AG04450 (cell line): ENCODE measurements around the gene CAND1. TPM values are rescaled to one million over a fixed set of nuclear protein-coding genes. Genes with fewer than 3 reads are reported as not detected.
"Not testable (repeated sequence)": the region's sequence is repeated elsewhere in the genome, so short reads cannot be mapped to it uniquely, and the experiment has no call there.

Source experiments
- CTCF ChIA-PET: fragments of 300-600, 350-600 bp; formaldehyde crosslinking; extraction: SDS; loops from one replicate; lab custom pipeline; 2022; ENCODE audit warnings: antibody characterized with exemption, inconsistent platforms; lab: Charles Lee
- POLR2A ChIA-PET: fragments of 350-600 bp; formaldehyde crosslinking; extraction: SDS; loops from one replicate; lab custom pipeline; 2021; ENCODE audit warnings: antibody characterized with exemption, inconsistent platforms; lab: Yijun Ruan, JAX
- DNase-seq: peaks from one replicate; pipeline ENCODE4 v3.0.0-alpha.2; 2011; ENCODE audit warnings: low read depth, low spot score
- H3K27ac ChIP-seq: one replicate; pipeline ENCODE4 v1.5.1; 2012; ENCODE audit warnings: low read depth, low read length, control low read depth
- H3K27me3 ChIP-seq: one replicate; pipeline ENCODE4 v1.6.0; 2012; ENCODE audit warnings: low read length; ENCODE audit not compliant: control insufficient read depth, insufficient read depth
- H3K4me3 ChIP-seq: 2 replicates; pipeline ENCODE4 v1.5.1; 2011; ENCODE audit warnings: mild to moderate bottlenecking, low read depth, low read length, control low read depth
- H3K9me3 ChIP-seq: 2 replicates; pipeline ENCODE4 v1.5.1; 2012; ENCODE audit warnings: low read length; ENCODE audit not compliant: control insufficient read depth, insufficient read depth
- CTCF ChIP-seq: IDR thresholded peaks from 2 replicates; pipeline ENCODE4 v1.5.1; 2011; ENCODE audit warnings: low read depth, low read length, control low read depth, inconsistent platforms
- polyA plus RNA-seq: library from polyadenylated mRNA; depleted of rRNA; stranded (reverse); fragments of >200 nt; gene quantifications from 2 replicates; pipeline ENCODE4 v1.2.3, GENCODE V29; 2011

The CAND1 gene
- polyA plus RNA-seq, 1 experiment, result 134 TPM

DNA sequence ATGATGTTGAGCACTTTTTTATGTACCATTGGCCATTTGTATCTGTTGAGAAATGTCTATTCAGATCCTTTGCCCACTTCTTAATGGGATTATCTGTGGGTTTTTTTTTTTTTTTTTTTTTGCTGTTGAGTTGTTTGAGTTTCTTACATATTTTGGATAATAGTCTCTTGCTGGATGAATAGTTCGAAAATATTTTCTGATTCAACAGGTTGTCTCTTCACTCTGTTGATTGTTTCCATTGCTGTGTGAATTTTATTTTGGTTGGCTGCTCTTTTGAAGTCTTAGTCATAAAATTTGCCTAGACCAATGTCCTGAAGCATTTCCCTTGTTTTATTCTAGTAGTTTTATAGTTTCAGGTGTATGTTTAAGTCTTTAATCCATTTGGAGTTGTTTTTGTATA is 64.5 kb downstream of the CAND1 start:
- ChIA-PET CTCF (no interaction called here), POLR2A (no interaction called here)
- no peaks in the 10 kb centered on the region for H3K27me3 ChIP-seq
- H3K9me3 ChIP-seq, result no peaks in the 10 kb centered on the region
- no peak overlapping the region for H3K4me3 ChIP-seq
- no peak for TF ChIP-seq CTCF
- H3K27ac ChIP-seq, result no peak overlapping the region
- no peak for DNase-seq

- POLR2A ChIA-PET, result no interaction called here
- no peaks in the 10 kb centered on the region; the same call in 1 of the 2 replicates for H3K9me3 ChIP-seq
- CTCF ChIA-PET, result interaction anchor here (1.1 kb wide), 1 partner anchor 16 kb away, joined by 4 read pairs; no protein-coding TSS in a partner anchor
Measured at GRCh38 chr12:67338426-67338825, 69.3 kb downstream of the CAND1 start.

DNA sequence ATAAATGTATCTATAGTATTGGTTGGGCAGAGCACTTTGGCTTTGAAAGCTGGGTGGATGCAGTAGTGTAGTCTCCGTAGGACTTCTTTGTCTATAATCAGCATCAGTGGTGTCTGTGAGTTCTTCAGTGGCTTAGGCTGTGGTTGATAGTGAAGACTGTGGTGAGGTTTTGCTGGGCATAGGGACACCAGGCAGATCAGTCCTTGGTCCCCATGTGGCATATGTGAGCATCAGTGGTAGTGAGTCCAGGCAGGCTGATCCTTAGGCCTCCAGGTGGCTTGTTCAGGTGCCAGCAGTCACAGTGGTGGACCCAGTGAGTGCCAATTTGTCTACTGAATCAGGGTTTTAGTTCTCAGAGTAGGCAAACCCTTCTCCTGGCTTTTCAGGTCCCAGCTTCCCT is 70.4 kb downstream of the CAND1 start:
- H3K27ac ChIP-seq, result no peak overlapping the region
- DNase-seq, result no peak
- no peaks in the 10 kb centered on the region for H3K27me3 ChIP-seq
- H3K4me3 ChIP-seq, result no peak overlapping the region
- no peaks in the 10 kb centered on the region; the same call in 1 of the 2 replicates for H3K9me3 ChIP-seq
- ChIA-PET POLR2A (no interaction called here), CTCF (no interaction called here)
- TF ChIP-seq CTCF, result no peak

More at GRCh38 chr12:67338426-67338825, 69.3 kb downstream of the CAND1 start:
- DNase-seq, result no peak
- no peak for TF ChIP-seq CTCF
- no peaks in the 10 kb centered on the region for H3K27me3 ChIP-seq
- no peak overlapping the region for H3K4me3 ChIP-seq
- no peak overlapping the region for H3K27ac ChIP-seq

- H3K9me3 ChIP-seq, POLR2A ChIA-PET, H3K27me3 ChIP-seq, H3K27ac ChIP-seq, CTCF ChIA-PET, H3K4me3 ChIP-seq, DNase-seq: not testable (repeated sequence)
Measured at GRCh38 chr12:67341086-67341485, 71.9 kb downstream of the CAND1 start.

DNA sequence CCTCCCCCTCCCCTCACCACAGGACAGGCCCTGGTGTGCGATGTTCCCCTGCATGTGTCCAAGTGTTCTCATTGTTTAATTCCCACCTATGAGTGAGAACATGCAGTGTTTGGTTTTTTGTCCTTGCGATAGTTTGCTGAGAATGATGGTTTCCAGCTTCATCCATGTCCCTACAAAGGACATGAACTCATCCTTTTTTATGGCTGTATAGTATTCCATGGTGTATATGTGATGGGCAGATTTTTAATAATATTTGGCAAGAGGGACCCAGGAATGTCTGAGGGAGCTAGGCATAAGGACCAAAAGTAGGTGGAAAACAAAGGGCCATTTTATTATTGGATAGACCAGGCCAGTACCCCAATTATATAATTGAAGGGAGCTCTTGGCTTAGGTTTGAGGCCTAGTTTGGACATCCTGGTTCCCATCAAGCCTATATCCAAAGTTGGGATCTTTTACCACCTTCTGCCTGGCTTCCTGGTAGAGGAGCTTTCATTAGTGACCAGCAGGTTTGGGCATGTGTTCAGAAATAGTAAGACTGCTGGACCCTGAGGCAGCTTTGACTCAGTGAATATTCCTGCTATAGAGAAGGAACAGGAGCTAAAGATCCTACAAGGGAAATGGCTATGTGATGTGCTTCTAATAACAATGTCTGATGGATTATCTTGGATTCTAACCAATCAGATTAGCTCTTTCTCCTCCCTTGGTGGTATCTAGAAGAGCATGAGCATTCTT is 76.0 kb downstream of the CAND1 start:
- CTCF ChIA-PET, result interaction anchor here (1.2 to 1.4 kb wide), 2 partner anchors 10 to 598 kb away, joined by 3 to 4 read pairs; no protein-coding TSS in a partner anchor
- no peak for TF ChIP-seq CTCF

More for the DNA sequence above, 76.0 kb downstream of the CAND1 start:
- no peak for DNase-seq
- H3K4me3 ChIP-seq, result no peak overlapping the region
- H3K27me3 ChIP-seq, result no peaks in the 10 kb centered on the region
- H3K27ac ChIP-seq, result no peak overlapping the region
- H3K9me3 ChIP-seq, result no peaks in the 10 kb centered on the region; the same call in 1 of the 2 replicates
- POLR2A ChIA-PET, result no interaction called here
